Measurements from ENCODE around the gene EEF2K.

EEF2K gene

DNA sequence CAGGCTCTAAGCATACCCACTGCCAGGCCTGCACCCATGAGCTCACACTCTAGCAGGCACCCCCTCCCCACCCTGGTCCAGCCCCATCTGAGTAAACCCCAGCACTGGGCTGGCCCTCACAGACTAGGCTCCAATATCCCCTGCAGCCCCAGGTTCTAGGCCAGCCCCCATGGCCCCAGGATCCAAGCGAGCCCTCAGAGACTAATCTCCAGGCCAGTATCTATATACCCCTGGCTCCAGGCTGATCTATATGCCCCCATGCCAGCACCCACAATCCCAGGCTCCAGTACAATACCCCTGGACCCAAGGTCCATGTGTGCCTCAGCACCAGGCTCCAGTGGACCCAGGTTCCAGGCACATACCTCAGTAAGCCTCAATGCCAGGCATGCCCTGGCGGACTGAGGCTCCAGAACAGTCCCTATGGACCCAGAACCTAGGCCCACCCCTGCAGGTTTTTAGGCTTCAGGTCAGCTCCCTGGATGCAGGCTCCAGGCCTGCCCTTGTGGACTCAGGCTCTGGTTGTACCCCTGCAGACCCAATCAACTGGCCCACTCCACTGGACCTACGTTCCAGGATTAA lies 129.7 kb downstream of the EEF2K start:
- peaks cover 3% of the 10 kb centered on the region; the same call in 1 of the 2 replicates for H4K20me1 ChIP-seq (ENCODE audit: control insufficient read depth, insufficient read depth, low read depth, low read length)
- no peaks in the 10 kb centered on the region for H3K27me3 ChIP-seq (ENCODE audit: control insufficient read depth, low read length)
- no peak overlapping the region for H3K27ac ChIP-seq (ENCODE audit: low read depth, low read length)
- peaks cover 9% of the 10 kb centered on the region; the same call in 1 of the 2 replicates for H3F3A ChIP-seq (ENCODE audit: control insufficient read depth, insufficient read depth)
- H3K9me3 ChIP-seq (ENCODE audit: control insufficient read depth, insufficient read depth, low read length), result peaks cover 18% of the 10 kb centered on the region
- H3K79me2 ChIP-seq (ENCODE audit: control insufficient read depth, low read length), result no peaks in the 10 kb centered on the region
- H3K4me2 ChIP-seq (ENCODE audit: low read length), result no peak overlapping the region
- TF ChIP-seq EZH2phosphoT487 (IDR thresholded peaks at IDR 0.05; ENCODE audit: borderline replicate concordance, low read length), result no peak
- TF ChIP-seq, protein P1, sequence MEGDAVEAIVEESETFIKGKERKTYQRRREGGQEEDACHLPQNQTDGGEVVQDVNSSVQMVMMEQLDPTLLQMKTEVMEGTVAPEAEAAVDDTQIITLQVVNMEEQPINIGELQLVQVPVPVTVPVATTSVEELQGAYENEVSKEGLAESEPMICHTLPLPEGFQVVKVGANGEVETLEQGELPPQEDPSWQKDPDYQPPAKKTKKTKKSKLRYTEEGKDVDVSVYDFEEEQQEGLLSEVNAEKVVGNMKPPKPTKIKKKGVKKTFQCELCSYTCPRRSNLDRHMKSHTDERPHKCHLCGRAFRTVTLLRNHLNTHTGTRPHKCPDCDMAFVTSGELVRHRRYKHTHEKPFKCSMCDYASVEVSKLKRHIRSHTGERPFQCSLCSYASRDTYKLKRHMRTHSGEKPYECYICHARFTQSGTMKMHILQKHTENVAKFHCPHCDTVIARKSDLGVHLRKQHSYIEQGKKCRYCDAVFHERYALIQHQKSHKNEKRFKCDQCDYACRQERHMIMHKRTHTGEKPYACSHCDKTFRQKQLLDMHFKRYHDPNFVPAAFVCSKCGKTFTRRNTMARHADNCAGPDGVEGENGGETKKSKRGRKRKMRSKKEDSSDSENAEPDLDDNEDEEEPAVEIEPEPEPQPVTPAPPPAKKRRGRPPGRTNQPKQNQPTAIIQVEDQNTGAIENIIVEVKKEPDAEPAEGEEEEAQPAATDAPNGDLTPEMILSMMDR (IDR thresholded peaks at IDR 0.05; ENCODE audit: low read depth, low read length, poor library complexity, severe bottlenecking), result no peak
- H3K4me3 ChIP-seq (ENCODE audit: low read length), result no peak overlapping the region
- H3K4me1 ChIP-seq (ENCODE audit: control insufficient read depth, low read length), result no peaks in the 10 kb centered on the region
- H3K9me2 ChIP-seq (replicated peaks; ENCODE audit: control insufficient read depth, low read length), result no peaks in the 10 kb centered on the region
- peaks cover 60% of the 10 kb centered on the region for H3K36me3 ChIP-seq (ENCODE audit: control insufficient read depth, low read length)

DNA sequence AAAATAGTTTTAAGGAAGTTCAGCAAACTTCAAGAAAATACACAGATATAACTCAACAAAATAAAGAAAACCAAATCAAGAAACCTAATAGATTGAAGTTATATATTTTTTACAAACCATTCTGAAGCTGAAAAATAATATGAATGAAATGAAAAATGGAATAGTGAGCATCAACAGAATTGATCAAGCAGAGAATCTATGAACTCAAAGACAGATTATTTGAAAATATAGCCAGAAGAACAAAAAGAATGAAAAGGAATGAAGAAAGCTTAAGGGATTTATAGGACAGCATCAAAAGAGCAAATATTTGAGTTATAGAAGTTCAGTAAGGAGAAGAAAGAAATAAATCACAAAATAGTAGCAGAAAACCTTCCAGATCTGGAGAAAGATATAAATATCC lies 130.5 kb downstream of the EEF2K start:
- TF ChIP-seq EZH2phosphoT487 (IDR thresholded peaks at IDR 0.05; ENCODE audit: borderline replicate concordance, low read length), result no peak
- TF ChIP-seq, protein P1 (IDR thresholded peaks at IDR 0.05; ENCODE audit: low read depth, low read length, poor library complexity, severe bottlenecking), result no peak
- H3K27ac ChIP-seq (ENCODE audit: low read depth, low read length), result no peak overlapping the region
- no peaks in the 10 kb centered on the region for H3K9me2 ChIP-seq (replicated peaks; ENCODE audit: control insufficient read depth, low read length)
- peaks cover 3% of the 10 kb centered on the region; the same call in 1 of the 2 replicates for H4K20me1 ChIP-seq (ENCODE audit: control insufficient read depth, insufficient read depth, low read depth, low read length)
- H3K9me3 ChIP-seq (ENCODE audit: control insufficient read depth, insufficient read depth, low read length), result peaks cover 18% of the 10 kb centered on the region
- H3K4me3 ChIP-seq (ENCODE audit: low read length), result no peak overlapping the region
- no peak overlapping the region for H3K4me2 ChIP-seq (ENCODE audit: low read length)
- H3K4me1 ChIP-seq (ENCODE audit: control insufficient read depth, low read length), result no peaks in the 10 kb centered on the region
- peaks cover 54% of the 10 kb centered on the region for H3K36me3 ChIP-seq (ENCODE audit: control insufficient read depth, low read length)
- peaks cover 9% of the 10 kb centered on the region; the same call in 1 of the 2 replicates for H3F3A ChIP-seq (ENCODE audit: control insufficient read depth, insufficient read depth)
- no peaks in the 10 kb centered on the region for H3K79me2 ChIP-seq (ENCODE audit: control insufficient read depth, low read length)
- H3K27me3 ChIP-seq (ENCODE audit: control insufficient read depth, low read length), result no peaks in the 10 kb centered on the region

DNA sequence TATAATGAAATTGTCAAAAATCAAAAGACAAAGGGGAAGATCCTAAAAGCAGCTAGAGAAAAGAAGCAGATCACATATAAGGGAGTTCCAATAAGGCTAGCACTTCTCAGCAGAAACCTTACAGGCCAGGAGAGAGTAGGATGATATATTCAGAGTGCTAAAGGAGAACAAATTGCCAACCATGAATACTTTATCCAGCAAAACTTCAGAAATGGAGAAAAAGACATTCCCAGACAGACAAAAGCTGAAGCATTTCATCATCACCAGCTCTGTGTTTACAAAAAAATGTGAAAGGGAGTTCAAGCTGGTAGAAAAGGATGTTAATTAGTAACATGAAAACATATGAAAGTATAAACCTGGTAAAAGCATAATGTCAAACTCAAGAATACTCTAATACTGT lies 131.0 kb downstream of the EEF2K start:
- H3K27ac ChIP-seq (ENCODE audit: low read depth, low read length), result no peak overlapping the region
- TF ChIP-seq EZH2phosphoT487 (IDR thresholded peaks at IDR 0.05; ENCODE audit: borderline replicate concordance, low read length), result no peak
- TF ChIP-seq, protein P1 (IDR thresholded peaks at IDR 0.05; ENCODE audit: low read depth, low read length, poor library complexity, severe bottlenecking), result no peak
- no peaks in the 10 kb centered on the region for H3K4me1 ChIP-seq (ENCODE audit: control insufficient read depth, low read length)
- H3K9me3 ChIP-seq (ENCODE audit: control insufficient read depth, insufficient read depth, low read length), result peaks cover 18% of the 10 kb centered on the region
- H3F3A ChIP-seq (ENCODE audit: control insufficient read depth, insufficient read depth), result peaks cover 9% of the 10 kb centered on the region; the same call in 1 of the 2 replicates
- no peak overlapping the region for H3K4me3 ChIP-seq (ENCODE audit: low read length)
- H3K9me2 ChIP-seq (replicated peaks; ENCODE audit: control insufficient read depth, low read length), result no peaks in the 10 kb centered on the region
- H3K79me2 ChIP-seq (ENCODE audit: control insufficient read depth, low read length), result no peaks in the 10 kb centered on the region
- no peaks in the 10 kb centered on the region for H3K27me3 ChIP-seq (ENCODE audit: control insufficient read depth, low read length)
- H3K36me3 ChIP-seq (ENCODE audit: control insufficient read depth, low read length), result peaks cover 49% of the 10 kb centered on the region
- peaks cover 3% of the 10 kb centered on the region; the same call in 1 of the 2 replicates for H4K20me1 ChIP-seq (ENCODE audit: control insufficient read depth, insufficient read depth, low read depth, low read length)
- no peak overlapping the region for H3K4me2 ChIP-seq (ENCODE audit: low read length)

Data from DOHH2 (cell line).